Measurements from ENCODE around the gene C22orf42.

DNA sequence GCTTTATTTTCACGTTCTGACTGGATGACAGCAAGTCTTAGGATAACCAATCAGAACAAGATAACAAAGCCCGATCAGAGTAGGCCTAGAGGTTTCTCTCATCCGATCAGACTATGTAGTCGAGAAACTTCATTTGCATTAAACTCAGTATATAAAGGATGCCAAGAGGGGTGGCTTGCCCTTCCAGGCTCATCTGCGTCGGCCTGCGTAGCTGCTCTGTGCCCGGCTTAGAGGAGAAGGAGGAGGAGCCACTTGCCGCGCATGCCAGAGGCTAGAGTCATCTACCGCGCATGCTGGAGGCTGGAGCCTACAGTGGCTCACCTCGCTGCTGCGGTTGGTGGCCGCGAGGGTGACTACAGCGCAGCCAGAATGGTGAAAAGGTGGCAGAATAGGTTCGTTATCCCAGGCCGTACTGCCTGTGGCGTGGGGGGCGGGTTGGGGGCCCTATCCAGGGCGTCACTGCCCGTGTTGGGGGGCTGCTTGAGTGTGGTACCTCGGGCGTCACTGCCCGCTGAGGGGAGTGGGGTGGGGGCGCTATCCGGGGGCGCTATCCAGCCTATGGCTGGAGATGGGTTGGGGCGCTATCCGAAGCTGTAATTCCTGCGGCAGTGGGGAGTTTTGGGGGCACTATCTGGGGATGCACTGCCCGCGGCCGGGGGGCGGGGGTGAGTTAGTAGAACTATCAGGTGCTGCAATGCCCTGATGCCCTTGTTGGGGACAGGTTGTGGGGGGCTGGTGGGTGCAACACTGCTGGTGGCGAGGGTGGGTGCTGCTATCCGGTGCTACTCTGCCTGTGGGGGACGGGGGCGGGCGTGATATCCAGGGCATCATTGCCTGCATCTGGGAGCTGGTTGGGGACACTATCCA lies 46.0 kb upstream of the C22orf42 start, which contains the start of gene RFPL2:
- no peak for TF ChIP-seq EZH2 (IDR thresholded peaks at IDR 0.05; ENCODE audit: low read length)
- no peak for TF ChIP-seq CTCF (optimal IDR thresholded peaks at IDR 0.05 in 1 of 3, IDR thresholded peaks at IDR 0.05 in 1 of 3, conservative IDR thresholded peaks at IDR 0.05 in 1 of 3; ENCODE audit: extremely low read depth in 1 of 3, insufficient read depth in 2 of 3, low read length in 3 of 3)

All from keratinocyte (primary cell).